Mesenchymal stem cell (in vitro differentiated cells and primary cell): ENCODE results near the gene DHRS4L2.
"Not testable (repeated sequence)": the region's sequence is repeated elsewhere in the genome, so short reads cannot be mapped to it uniquely, and the experiment has no call there.

ENCODE experiments used
- DNase-seq: peaks from one replicate; pipeline ENCODE4 v3.0.0-alpha.2; 2013
- H2AFZ ChIP-seq: one replicate; pipeline ENCODE4 v1.6.1; 2013; ENCODE audit warnings: low read depth, mild to moderate bottlenecking, control low read depth, inconsistent platforms, low read length, moderate library complexity
- H2AK5ac ChIP-seq: 2 replicates; pipeline ENCODE4 v1.6.1; 2013; ENCODE audit warnings: low read length, moderate library complexity, mild to moderate bottlenecking, inconsistent platforms; ENCODE audit not compliant: severe bottlenecking
- H2BK120ac ChIP-seq: one replicate; pipeline ENCODE4 v1.6.1; 2013; ENCODE audit warnings: low read depth, mild to moderate bottlenecking, inconsistent platforms, low read length, moderate library complexity
- H2BK12ac ChIP-seq, 2 experiments: one replicate each; pipeline ENCODE4 v1.6.1; 2013; ENCODE audit warnings: inconsistent platforms in 2 of 2, low read length in 2 of 2, mild to moderate bottlenecking in 2 of 2, moderate library complexity in 2 of 2, control low read depth in 1 of 2
- H2BK15ac ChIP-seq: one replicate; pipeline ENCODE4 v1.6.1; 2013; ENCODE audit warnings: mild to moderate bottlenecking, low read depth, inconsistent platforms; ENCODE audit not compliant: poor library complexity, severe bottlenecking
- H2BK5ac ChIP-seq: 2 replicates; pipeline ENCODE4 v1.6.1; 2013; ENCODE audit warnings: low read depth, mild to moderate bottlenecking, low read length, control low read depth, inconsistent platforms; ENCODE audit not compliant: poor library complexity, severe bottlenecking
- H3K14ac ChIP-seq, 2 experiments: one replicate each; pipeline ENCODE4 v1.6.1; 2013; ENCODE audit warnings: inconsistent platforms in 2 of 2, low read length in 2 of 2, control low read depth in 1 of 2, mild to moderate bottlenecking in 1 of 2, moderate library complexity in 1 of 2
- H3K18ac ChIP-seq, 2 experiments: one replicate each; pipeline ENCODE4 v1.6.1; 2013; ENCODE audit warnings: inconsistent platforms in 2 of 2, low read length in 2 of 2, control low read depth in 1 of 2, low read depth in 1 of 2, mild to moderate bottlenecking in 1 of 2
- H3K23ac ChIP-seq, 2 experiments: one replicate each; pipeline ENCODE4 v1.6.1; 2013; ENCODE audit warnings: inconsistent platforms in 2 of 2, low read length in 2 of 2, mild to moderate bottlenecking in 2 of 2, moderate library complexity in 2 of 2, control low read depth in 1 of 2
- H3K27ac ChIP-seq: 2 replicates; pipeline ENCODE4 v1.5.1; 2013; ENCODE audit warnings: mild to moderate bottlenecking, moderate library complexity, low read length, control low read depth, inconsistent platforms; ENCODE audit not compliant: poor library complexity, severe bottlenecking
- H3K27me3 ChIP-seq, 2 experiments: 2 replicates each; pipeline versions ENCODE4 v1.6.1 to v1.7.0; 2013; ENCODE audit warnings: low read length in 2 of 2, mild to moderate bottlenecking in 2 of 2, moderate library complexity in 2 of 2, control low read depth in 1 of 2, inconsistent platforms in 1 of 2; ENCODE audit not compliant: control insufficient read depth in 1 of 2, insufficient read depth in 1 of 2
- H3K36me3 ChIP-seq, 2 experiments: 2 replicates each; pipeline versions ENCODE4 v1.6.1 to v1.7.0; 2013; ENCODE audit warnings: low read length in 2 of 2, control low read depth in 1 of 2, inconsistent platforms in 1 of 2, low read depth in 1 of 2, mild to moderate bottlenecking in 1 of 2; ENCODE audit not compliant: insufficient read depth in 2 of 2, control insufficient read depth in 1 of 2
- H3K4ac ChIP-seq, 2 experiments: one replicate each; pipeline ENCODE4 v1.6.1; 2013; ENCODE audit warnings: inconsistent platforms in 2 of 2, low read length in 2 of 2, mild to moderate bottlenecking in 2 of 2, moderate library complexity in 2 of 2, control low read depth in 1 of 2, low read depth in 1 of 2
- H3K4me1 ChIP-seq: 2 replicates; pipeline ENCODE4 v1.6.1; 2013; ENCODE audit warnings: low read depth, low read length, control low read depth; ENCODE audit not compliant: control insufficient read depth, insufficient read depth
- H3K4me2 ChIP-seq: 2 replicates; pipeline ENCODE4 v1.6.1; 2013; ENCODE audit warnings: low read length, mild to moderate bottlenecking, inconsistent platforms; ENCODE audit not compliant: poor library complexity, severe bottlenecking
- H3K4me3 ChIP-seq, 2 experiments: 2 replicates each; pipeline versions ENCODE4 v1.5.1 to v1.7.0; 2013; ENCODE audit warnings: low read length in 2 of 2, mild to moderate bottlenecking in 2 of 2, control low read depth in 1 of 2, low read depth in 1 of 2; ENCODE audit not compliant: insufficient read depth in 1 of 2
- H3K79me1 ChIP-seq: replicated peaks from 2 replicates; pipeline ENCODE4 v1.6.1; 2013; ENCODE audit warnings: mild to moderate bottlenecking, control low read depth, low read length, inconsistent platforms; ENCODE audit not compliant: poor library complexity, severe bottlenecking
- H3K9ac ChIP-seq: 2 replicates; pipeline ENCODE4 v1.7.0; 2013; ENCODE audit warnings: mild to moderate bottlenecking, low read length, moderate library complexity
- H3K9me3 ChIP-seq: 2 replicates; pipeline ENCODE4 v1.7.0; 2013; ENCODE audit warnings: mild to moderate bottlenecking, low read length; ENCODE audit not compliant: control insufficient read depth
- H4K8ac ChIP-seq: one replicate; pipeline ENCODE4 v1.6.1; 2013; ENCODE audit warnings: inconsistent platforms, mild to moderate bottlenecking, low read length, moderate library complexity
- H4K91ac ChIP-seq: one replicate; pipeline ENCODE4 v1.6.1; 2013; ENCODE audit warnings: mild to moderate bottlenecking, low read length, inconsistent platforms
- WGBS: methylation state at CpG from one replicate; pipeline ENCODE4 v1.1.7; 2013; ENCODE audit warnings: mixed read lengths; 5-methylcytosine and 5-hydroxymethylcytosine counted together

DHRS4L2 gene

DNA sequence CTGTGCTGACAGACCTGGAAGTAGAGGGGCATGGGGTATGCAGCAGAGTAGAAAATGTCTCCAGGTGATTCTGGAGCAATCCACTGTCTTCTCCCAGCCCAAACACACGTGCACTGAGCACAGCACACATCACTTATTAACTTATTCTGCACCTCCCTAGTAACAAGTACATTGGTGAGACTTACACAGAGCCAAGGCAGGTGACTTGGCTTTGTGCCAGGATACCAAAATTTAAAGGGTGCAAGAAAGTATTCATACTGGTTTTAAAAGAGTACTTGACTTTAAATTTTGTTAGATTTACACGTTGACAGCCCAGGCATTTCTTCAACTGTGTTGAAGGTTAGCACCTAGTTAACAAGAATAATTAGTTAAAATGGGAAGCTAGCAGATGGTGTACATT is 52.0 kb downstream of the DHRS4L2 start:
- Histone ChIP-seq H3K9ac (no peak overlapping the region), H3K14ac (no peak overlapping the region), H2BK15ac (no peak overlapping the region), H3K4ac (no peak overlapping the region), H3K4me3 (no peak overlapping the region), H3K9me3 (no peaks in the 10 kb centered on the region), H4K91ac (no peak overlapping the region), H2BK12ac (no peak overlapping the region), H3K79me1 (no peaks in the 10 kb centered on the region), H3K23ac (no peak overlapping the region), H3K36me3 (no peaks in the 10 kb centered on the region), H2BK5ac (no peak overlapping the region), H3K27me3 (peaks cover 5 to 20% of the 10 kb centered on the region in 2 experiments), H4K8ac (no peak overlapping the region), H2AFZ (no peak overlapping the region), H2BK120ac (no peak overlapping the region), H3K18ac (no peak overlapping the region), H3K4me2 (no peak overlapping the region), H2AK5ac (no peak overlapping the region), H3K4me1 (no peaks in the 10 kb centered on the region), H3K27ac (no peak overlapping the region)
- DNase-seq, result no peak
- WGBS, result 23% methylated on average over 2 of the region's 2 CpGs

DNA sequence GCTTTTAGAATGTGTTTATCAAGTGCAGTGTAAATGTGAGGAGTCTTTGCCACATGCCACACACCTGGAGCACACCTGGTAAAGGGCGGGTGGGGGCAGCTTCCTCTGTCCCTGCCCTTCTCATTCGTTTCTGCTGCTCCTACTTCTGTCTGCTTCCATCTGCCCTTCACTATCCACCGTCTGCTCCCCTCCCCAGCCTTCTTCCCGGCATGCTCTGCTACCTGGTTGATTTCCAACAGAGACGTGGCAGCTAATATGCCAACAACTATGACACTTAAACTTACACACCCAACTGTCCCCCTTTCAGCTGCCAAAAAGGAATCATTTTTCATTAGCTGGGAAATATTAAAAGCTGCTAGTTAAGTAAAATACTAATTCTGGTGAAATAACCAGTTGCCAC is 54.0 kb downstream of the DHRS4L2 start:
- Histone ChIP-seq H2BK12ac (no peak overlapping the region), H3K14ac (no peak overlapping the region), H3K4ac (no peak overlapping the region), H2BK5ac (no peak overlapping the region), H2AFZ (no peak overlapping the region), H3K79me1 (no peaks in the 10 kb centered on the region), H3K4me3 (no peak overlapping the region), H4K8ac (no peak overlapping the region), H3K18ac (no peak overlapping the region), H3K9me3 (no peaks in the 10 kb centered on the region), H3K4me1 (no peaks in the 10 kb centered on the region), H3K9ac (no peak overlapping the region), H3K27me3 (peaks cover 12 to 29% of the 10 kb centered on the region in 2 experiments), H3K36me3 (no peaks in the 10 kb centered on the region), H2BK15ac (no peak overlapping the region), H4K91ac (no peak overlapping the region), H2BK120ac (no peak overlapping the region), H3K27ac (no peak overlapping the region), H3K4me2 (no peak overlapping the region), H3K23ac (no peak overlapping the region), H2AK5ac (no peak overlapping the region)
- DNase-seq, result no peak
- WGBS, result 59% methylated on average over 5 of the region's 5 CpGs

- not testable (repeated sequence) for H3K36me3 ChIP-seq, H3K23ac ChIP-seq, H2AFZ ChIP-seq, H3K18ac ChIP-seq, H3K9me3 ChIP-seq, H3K79me1 ChIP-seq, H2AK5ac ChIP-seq, H3K4me2 ChIP-seq, H3K14ac ChIP-seq, H2BK120ac ChIP-seq, H3K4me3 ChIP-seq, H3K9ac ChIP-seq, DNase-seq, H3K4ac ChIP-seq, H4K91ac ChIP-seq, H2BK12ac ChIP-seq, H2BK5ac ChIP-seq, H2BK15ac ChIP-seq, H3K27ac ChIP-seq, H4K8ac ChIP-seq
- Histone ChIP-seq H3K27me3 (peaks cover 34 to 62% of the 10 kb centered on the region in 2 experiments), H3K4me1 (peaks cover 13% of the 10 kb centered on the region)
- 100% methylated on average over 2 of the region's 2 CpGs for WGBS
These were observed 60.3 kb downstream of the DHRS4L2 start for GRCh38 chr14:24049002-24049401.

- not testable (repeated sequence) for H2BK5ac ChIP-seq, H4K8ac ChIP-seq, H3K4me3 ChIP-seq, H2BK120ac ChIP-seq, H3K14ac ChIP-seq, H3K9ac ChIP-seq, H3K4me2 ChIP-seq, H3K23ac ChIP-seq, DNase-seq, H2AFZ ChIP-seq, H3K9me3 ChIP-seq, H3K4ac ChIP-seq, H3K27ac ChIP-seq, H3K36me3 ChIP-seq, H3K18ac ChIP-seq, H2AK5ac ChIP-seq, H2BK12ac ChIP-seq, H3K79me1 ChIP-seq, H4K91ac ChIP-seq
- H3K4me1 ChIP-seq, result peaks cover 13% of the 10 kb centered on the region
- H2BK15ac ChIP-seq, result peak overlapping the region; percentile 15
- H3K27me3 ChIP-seq, result peaks cover 42 to 71% of the 10 kb centered on the region in 2 experiments
- 80% methylated on average over 4 of the region's 8 CpGs for WGBS
These were observed 62.0 kb downstream of the DHRS4L2 start for GRCh38 chr14:24050753-24051152.
